ENCODE measurements around the gene SVIL. TPM values are rescaled to one million over a fixed set of nuclear protein-coding genes. Genes with fewer than 3 reads are reported as not detected.

SVIL gene
- polyA plus RNA-seq, 3 donors from 2014 or later: 0.16 to 16.3 (median 2.6) TPM

GRCh38 chr10:29658984-29659965, 24.5 kb upstream of the SVIL start:
- peaks cover 0 to 2% (median under 1%) of the 10 kb centered on the region in 6 donors for H3K9me3 Mint-ChIP-seq
- H3K36me3 Mint-ChIP-seq: peaks cover 0 to 10% (median 3%) of the 10 kb centered on the region in 3 donors
- DNase-seq: peak; percentile 82 to 85 (median 84)
- H3K27me3 Mint-ChIP-seq (ENCODE audit: low read depth in 3 of 3): peaks cover 9 to 14% (median 12%) of the 10 kb centered on the region in 3 donors
- H3K4me3 Mint-ChIP-seq: peak overlapping the region; percentile 68 to 92 (median 85)
- peaks cover 47 to 48% of the 10 kb centered on the region in 2 donors for H3K4me1 Mint-ChIP-seq
- H3K27ac Mint-ChIP-seq: peak overlapping the region; percentile 88 to 97 (median 94)

- Mint-ChIP-seq H3K27ac (peak overlapping the region; percentile 88 to 97 (median 94)), H3K27me3 (ENCODE audit: low read depth in 3 of 3) (peaks cover 9 to 14% (median 12%) of the 10 kb centered on the region in 3 donors)
Observed at GRCh38 chr10:29657719-29658274, 23.0 kb upstream of the SVIL start.

GRCh38 chr10:29656451-29656992, 21.8 kb upstream of the SVIL start:
- Mint-ChIP-seq H3K4me1 (peaks cover 47 to 48% of the 10 kb centered on the region in 2 donors), H3K27ac (peak overlapping the region in 4 of 6 donors; percentile 53 to 95 (median 63)), H3K27me3 (ENCODE audit: low read depth in 3 of 3) (peaks cover 9 to 16% (median 12%) of the 10 kb centered on the region in 3 donors), H3K9me3 (peaks cover 0 to 2% (median under 1%) of the 10 kb centered on the region in 6 donors), H3K4me3 (peak overlapping the region in 3 of 5 donors; percentile 5 to 92 (median 21)), H3K36me3 (peaks cover 7 to 16% (median 10%) of the 10 kb centered on the region in 3 donors)
- DNase-seq: no peak

More at GRCh38 chr10:29657719-29658274, 23.0 kb upstream of the SVIL start:
- Mint-ChIP-seq H3K4me1 (peaks cover 47 to 48% of the 10 kb centered on the region in 2 donors), H3K36me3 (peaks cover 0 to 16% (median 10%) of the 10 kb centered on the region in 3 donors), H3K4me3 (peak overlapping the region; percentile 68 to 92 (median 85)), H3K9me3 (peaks cover 0 to 2% (median under 1%) of the 10 kb centered on the region in 6 donors)
- DNase-seq: peak; percentile 64 to 68 (median 67)

GRCh38 chr10:29652192-29652591, 17.4 kb upstream of the SVIL start:
- Mint-ChIP-seq H3K4me1 (peaks cover 34 to 36% of the 10 kb centered on the region in 2 donors), H3K27me3 (ENCODE audit: low read depth in 3 of 3) (peaks cover under 1 to 7% (median 2%) of the 10 kb centered on the region in 3 donors), H3K4me3 (no peak overlapping the region), H3K36me3 (peaks cover 8 to 21% (median 10%) of the 10 kb centered on the region in 3 donors), H3K9me3 (peaks cover 0 to 2% (median under 1%) of the 10 kb centered on the region in 6 donors), H3K27ac (no peak overlapping the region)
- DNase-seq: no peak

- no peak overlapping the region for H3K27ac Mint-ChIP-seq
Observed at GRCh38 chr10:29651767-29652166, 17.0 kb upstream of the SVIL start.

GRCh38 chr10:29650552-29650944, 15.8 kb upstream of the SVIL start:
- Mint-ChIP-seq H3K4me3 (no peak overlapping the region), H3K36me3 (peaks cover 6 to 18% (median 8%) of the 10 kb centered on the region in 3 donors), H3K27me3 (ENCODE audit: low read depth in 3 of 3) (peaks cover 0 to 7% (median 0%) of the 10 kb centered on the region in 3 donors), H3K9me3 (no peaks in the 10 kb centered on the region), H3K4me1 (peaks cover 37 to 38% of the 10 kb centered on the region in 2 donors), H3K27ac (no peak overlapping the region)
- no peak for DNase-seq

More at GRCh38 chr10:29651767-29652166, 17.0 kb upstream of the SVIL start:
- H3K4me3 Mint-ChIP-seq: no peak overlapping the region
- peaks cover 0 to 2% (median under 1%) of the 10 kb centered on the region in 6 donors for H3K9me3 Mint-ChIP-seq
- H3K27me3 Mint-ChIP-seq (ENCODE audit: low read depth in 3 of 3): peaks cover 0 to 7% (median 2%) of the 10 kb centered on the region in 3 donors
- peaks cover 34 to 36% of the 10 kb centered on the region in 2 donors for H3K4me1 Mint-ChIP-seq
- no peak for DNase-seq
- H3K36me3 Mint-ChIP-seq: peaks cover 8 to 21% (median 10%) of the 10 kb centered on the region in 3 donors

GRCh38 chr10:29649561-29650551, 15.1 kb upstream of the SVIL start:
- DNase-seq: no peak
- H3K9me3 Mint-ChIP-seq: no peaks in the 10 kb centered on the region
- H3K27me3 Mint-ChIP-seq (ENCODE audit: low read depth in 3 of 3): peaks cover 0 to 7% (median 0%) of the 10 kb centered on the region in 3 donors
- H3K36me3 Mint-ChIP-seq: peaks cover 6 to 11% (median 8%) of the 10 kb centered on the region in 3 donors
- H3K4me3 Mint-ChIP-seq: no peak overlapping the region
- peaks cover 37 to 38% of the 10 kb centered on the region in 2 donors for H3K4me1 Mint-ChIP-seq
- peak overlapping the region in 2 of 6 donors; percentile 10 to 26 for H3K27ac Mint-ChIP-seq

- Mint-ChIP-seq H3K36me3 (peaks cover 6 to 11% (median 8%) of the 10 kb centered on the region in 3 donors), H3K27ac (peak overlapping the region in 3 of 6 donors; percentile 10 to 83 (median 26)), H3K4me1 (peaks cover 34 to 38% of the 10 kb centered on the region in 2 donors), H3K4me3 (no peak overlapping the region), H3K27me3 (ENCODE audit: low read depth in 3 of 3) (peaks cover 0 to 2% (median 0%) of the 10 kb centered on the region in 3 donors), H3K9me3 (no peaks in the 10 kb centered on the region)
- DNase-seq: no peak
Observed at GRCh38 chr10:29648983-29649268, 14.2 kb upstream of the SVIL start.

GRCh38 chr10:29648114-29648982, 13.6 kb upstream of the SVIL start:
- Mint-ChIP-seq H3K27me3 (ENCODE audit: low read depth in 3 of 3) (peaks cover 0 to 2% (median 0%) of the 10 kb centered on the region in 3 donors), H3K27ac (peak overlapping the region; percentile 6 to 83 (median 55)), H3K4me1 (peaks cover 35 to 38% of the 10 kb centered on the region in 2 donors), H3K4me3 (peak overlapping the region; percentile 18 to 76 (median 55)), H3K9me3 (no peaks in the 10 kb centered on the region), H3K36me3 (peaks cover 5 to 11% (median 8%) of the 10 kb centered on the region in 3 donors)
- no peak for DNase-seq

- H3K36me3 Mint-ChIP-seq: peaks cover 0 to 8% (median 5%) of the 10 kb centered on the region in 3 donors
- peaks cover 0 to 2% (median 0%) of the 10 kb centered on the region in 3 donors for H3K27me3 Mint-ChIP-seq (ENCODE audit: low read depth in 3 of 3)
- no peak for DNase-seq
- peaks cover 35 to 38% of the 10 kb centered on the region in 2 donors for H3K4me1 Mint-ChIP-seq
- peak overlapping the region in 2 of 6 donors; percentile 4 to 29 for H3K27ac Mint-ChIP-seq
- H3K9me3 Mint-ChIP-seq: no peaks in the 10 kb centered on the region
- peak overlapping the region in 4 of 5 donors; percentile 11 to 61 (median 24) for H3K4me3 Mint-ChIP-seq
Observed at GRCh38 chr10:29647478-29647877, 12.7 kb upstream of the SVIL start.

GRCh38 chr10:29646960-29647461, 12.2 kb upstream of the SVIL start:
- no peak for DNase-seq
- peaks cover 35 to 38% of the 10 kb centered on the region in 2 donors for H3K4me1 Mint-ChIP-seq

More at GRCh38 chr10:29646960-29647461, 12.2 kb upstream of the SVIL start:
- Mint-ChIP-seq H3K27me3 (ENCODE audit: low read depth in 3 of 3) (peaks cover 0 to 2% (median 0%) of the 10 kb centered on the region in 3 donors), H3K9me3 (no peaks in the 10 kb centered on the region), H3K27ac (peak overlapping the region in 3 of 6 donors; percentile 29 to 58 (median 46)), H3K4me3 (peak overlapping the region; percentile 15 to 61 (median 33)), H3K36me3 (peaks cover 3 to 6% (median 5%) of the 10 kb centered on the region in 3 donors)

Data from immature natural killer cell (primary cell).